DOHH2 (cell line): ENCODE results near the gene IFT81.

Source experiments
- CTCF ChIP-seq: fragments of 200-600 bp; sonication (generic); IDR thresholded peaks from one replicate; pipeline ENCODE4 v1.5.1; 2014; ENCODE audit warnings: antibody characterized with exemption, mild to moderate bottlenecking, low read depth, low read length; ENCODE audit not compliant: poor library complexity, severe bottlenecking
- EZH2phosphoT487 ChIP-seq: fragments of 200-600 bp; sonication (generic); IDR thresholded peaks from 2 replicates; pipeline ENCODE4 v1.6.1; 2017; ENCODE audit warnings: borderline replicate concordance, mild to moderate bottlenecking, antibody characterized with exemption, low read length, moderate library complexity, mixed read lengths

GRCh38 chr12:110198386-110198785 is 74.2 kb downstream of the IFT81 start:
- TF ChIP-seq CTCF (no peak), EZH2phosphoT487 (no peak)
